ENCODE measurements around the gene C5orf52. TPM values are rescaled to one million over a fixed set of nuclear protein-coding genes. Genes with fewer than 3 reads are reported as not detected.

C5orf52 gene
- total RNA-seq, 1 experiment from 2014 or later = not detected

DNA sequence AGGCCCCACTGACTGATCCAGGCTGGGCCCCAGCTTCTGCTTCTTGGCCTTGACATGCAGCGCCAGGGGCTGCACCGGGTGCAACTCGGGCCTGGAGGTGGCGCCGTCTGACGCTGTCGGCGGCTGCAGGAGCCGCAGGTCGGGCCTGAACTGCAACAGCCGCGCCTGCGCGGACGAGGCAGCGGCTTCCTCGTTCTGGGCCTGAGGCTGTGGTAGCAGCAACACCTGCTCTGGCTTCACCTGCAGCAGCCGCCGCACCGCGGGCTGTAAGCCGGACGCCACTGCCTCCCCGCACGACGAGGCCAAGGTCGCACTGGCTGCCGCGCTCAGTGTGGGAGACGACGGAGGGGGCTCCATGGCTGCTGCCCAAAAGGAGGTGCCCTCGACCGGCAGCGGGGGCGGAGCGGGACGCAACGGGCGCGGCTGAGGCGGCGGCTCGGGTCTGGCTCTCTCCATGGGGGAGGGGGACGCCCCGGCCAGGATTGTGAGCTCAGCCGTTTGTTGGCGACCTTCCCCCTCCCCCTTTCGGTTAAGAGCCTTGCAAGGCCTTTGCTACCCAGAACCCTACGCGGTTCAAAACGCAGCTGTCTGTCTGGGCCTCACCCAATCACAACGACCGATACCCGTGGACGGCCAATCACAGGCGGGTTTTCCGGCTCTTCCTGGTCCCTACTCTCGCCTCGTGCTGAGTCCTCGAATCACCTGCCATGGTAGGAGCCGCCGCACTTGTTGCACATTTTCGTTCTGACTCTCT lies 19.5 kb upstream of the C5orf52 start:
- no peak overlapping the region for H2AFZ ChIP-seq (ENCODE audit: low read length)
- no CpG with 5 or more reads among the region's 63 CpGs for WGBS (ENCODE audit: extremely low coverage, insufficient read length, low lambda C conversion rate)
- no peak overlapping the region for H3K23ac ChIP-seq (ENCODE audit: insufficient read length, low read depth, low read length)
- H3K4ac ChIP-seq (ENCODE audit: low read depth, low read length) = no peak overlapping the region
- peak overlapping the region; percentile 85 for H3K14ac ChIP-seq (ENCODE audit: insufficient read depth, low read length)
- Mint-ChIP-seq H3K9me3 (peaks cover 17 to 28% of the 10 kb centered on the region in 2 experiments), H3K27ac (no peak overlapping the region), H3K4me3 (peak overlapping the region; percentile 22 to 42; a peak in 1 of 5 replicates), H3K27me3 (ENCODE audit: low read depth) (peaks cover 8% of the 10 kb centered on the region), H3K4me1 (peaks cover 0 to 4% of the 10 kb centered on the region in 2 experiments; a peak in 1 of 4 replicates), H3K36me3 (ENCODE audit: insufficient read depth in 1 of 3, low read depth in 3 of 3) (peaks cover 4 to 9% (median 6%) of the 10 kb centered on the region in 3 experiments; a peak in 6 of 7 replicates)
- no peak overlapping the region for H2BK120ac ChIP-seq (ENCODE audit: low read depth, low read length, poor library complexity, severe bottlenecking)
- no peak overlapping the region for H2BK15ac ChIP-seq (ENCODE audit: low read depth, low read length)
- H4K91ac ChIP-seq (ENCODE audit: insufficient read length, low read depth, low read length) = no peak overlapping the region
- H3K79me1 ChIP-seq (ENCODE audit: insufficient read depth, low read depth, low read length, poor library complexity, severe bottlenecking) = no peaks in the 10 kb centered on the region
- H2AK5ac ChIP-seq (ENCODE audit: insufficient read length, low read length) = no peak overlapping the region
- H2BK12ac ChIP-seq (ENCODE audit: insufficient read length, low read depth, low read length) = no peak overlapping the region
- H3K18ac ChIP-seq (ENCODE audit: insufficient read length, low read depth, low read length) = peak overlapping the region; percentile 83
- DNase-seq = peak; percentile 85
- H3K23me2 ChIP-seq (ENCODE audit: insufficient read length, low read depth, low read length, poor library complexity, severe bottlenecking) = peaks cover 2% of the 10 kb centered on the region
- no peak overlapping the region for H3K56ac ChIP-seq (ENCODE audit: insufficient read length, low read depth, low read length)
- H3K27me3 ChIP-seq (ENCODE audit: insufficient read depth, low read length) = no peaks in the 10 kb centered on the region
- peaks cover 4% of the 10 kb centered on the region for H3K9me3 ChIP-seq (ENCODE audit: control insufficient read depth, low read depth, low read length)
- no peak overlapping the region for H3K4me2 ChIP-seq (ENCODE audit: insufficient read depth, insufficient read length, low read length)
- no peak overlapping the region for H4K8ac ChIP-seq (replicated peaks; ENCODE audit: insufficient read length, low read depth, low read length)
- no peak overlapping the region for H4K5ac ChIP-seq (ENCODE audit: insufficient read length, low read depth, low read length)
- TF ChIP-seq CTCF (conservative IDR thresholded peaks at IDR 0.05) = peak; percentile 47; the same call in 2 of the 3 replicates
- H3K79me2 ChIP-seq (ENCODE audit: insufficient read depth, low read length) = no peaks in the 10 kb centered on the region
- no peaks in the 10 kb centered on the region for H4K20me1 ChIP-seq (ENCODE audit: control insufficient read depth, insufficient read depth, insufficient read length)
- H3K27ac ChIP-seq (ENCODE audit: insufficient read length, low read depth, low read length) = no peak overlapping the region
- no peak overlapping the region for H2BK20ac ChIP-seq (ENCODE audit: low read depth, low read length, poor library complexity, severe bottlenecking)
- H3K4me1 ChIP-seq (ENCODE audit: insufficient read depth, low read length) = no peaks in the 10 kb centered on the region
- no peak overlapping the region for H3T11ph ChIP-seq (ENCODE audit: low read length)
- no peak overlapping the region for H3K9ac ChIP-seq (ENCODE audit: extremely low read depth, insufficient read length, low read length)
- H2BK5ac ChIP-seq (ENCODE audit: insufficient read length, low read length) = no peak overlapping the region

Data from H9 (cell line).